CD4-positive, alpha-beta T cell treated with Interferon gamma for 1 hour (primary cell): ENCODE results near the gene OTOA.
"Not testable (repeated sequence)": the region's sequence is repeated elsewhere in the genome, so short reads cannot be mapped to it uniquely, and the experiment has no call there.

Source experiments
- DNase-seq: peaks from one replicate; pipeline ENCODE4 v3.0.0-alpha.2; 2020

OTOA gene

GRCh38 chr16:21727344-21727743, 63.6 kb downstream of the OTOA start:
- no peak for DNase-seq

DNA sequence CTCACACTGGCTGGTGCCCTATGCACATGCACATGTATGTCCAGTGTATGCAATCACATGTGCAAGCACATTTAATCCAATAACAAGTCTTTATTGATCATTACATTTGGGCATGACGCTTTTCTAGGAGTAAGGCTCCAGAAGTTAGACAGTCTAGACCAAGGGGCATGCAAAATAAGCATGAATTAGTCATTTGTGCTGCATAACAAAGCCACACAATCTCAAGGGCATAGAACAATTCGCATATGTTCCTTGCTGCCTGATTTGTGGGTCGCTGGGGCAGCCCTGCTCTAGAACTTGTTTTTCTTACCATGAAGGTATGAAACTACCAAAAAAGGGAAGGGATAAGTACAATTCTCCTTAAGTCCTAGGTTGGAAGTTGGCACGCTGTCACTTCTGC, 67.5 kb downstream of the OTOA start:
- not testable (repeated sequence) for DNase-seq

GRCh38 chr16:21740637-21741036, 76.9 kb downstream of the OTOA start:
- DNase-seq = not testable (repeated sequence)

DNA sequence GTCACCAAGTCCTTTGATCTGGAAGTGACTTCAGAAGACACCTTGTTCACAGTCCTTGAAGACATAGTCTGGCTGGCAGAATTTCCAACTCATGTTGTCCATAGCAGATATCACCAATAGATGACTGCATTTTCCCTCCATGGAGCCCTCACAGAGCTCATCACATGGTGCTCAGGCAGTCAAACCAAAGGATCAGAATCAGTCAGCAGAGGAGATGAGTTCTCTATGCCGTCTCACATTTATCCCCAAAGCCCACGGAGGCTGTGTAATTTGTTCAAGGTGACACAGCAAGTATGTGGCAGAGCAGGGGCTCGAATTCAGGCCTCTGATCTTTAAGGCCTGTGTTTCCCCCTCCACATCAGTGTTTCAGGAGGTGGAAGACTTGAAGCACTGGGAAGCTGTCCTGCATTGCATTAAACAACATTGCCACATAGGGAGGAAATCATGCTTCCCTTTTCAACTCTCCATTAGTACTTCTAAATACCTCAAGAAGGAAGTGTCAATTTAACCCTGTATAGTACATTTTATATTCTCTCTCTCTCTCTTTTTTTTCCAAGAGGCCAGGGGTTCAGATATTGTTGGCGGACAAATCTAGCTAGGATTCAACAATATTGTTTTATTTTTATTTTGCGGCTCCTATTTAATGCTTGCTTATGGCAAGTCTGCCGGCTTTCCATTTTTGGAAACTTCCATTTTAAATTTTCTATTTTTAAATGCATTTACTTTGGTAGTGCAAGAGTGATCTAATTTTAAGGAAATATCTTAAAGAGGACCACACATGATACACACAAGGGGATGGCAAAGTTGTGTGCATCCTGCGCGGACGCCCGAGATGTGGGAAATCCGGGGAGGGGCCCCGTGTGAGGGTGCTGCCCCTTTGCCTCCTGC, 92.7 kb downstream of the OTOA start:
- DNase-seq = not testable (repeated sequence)

DNA sequence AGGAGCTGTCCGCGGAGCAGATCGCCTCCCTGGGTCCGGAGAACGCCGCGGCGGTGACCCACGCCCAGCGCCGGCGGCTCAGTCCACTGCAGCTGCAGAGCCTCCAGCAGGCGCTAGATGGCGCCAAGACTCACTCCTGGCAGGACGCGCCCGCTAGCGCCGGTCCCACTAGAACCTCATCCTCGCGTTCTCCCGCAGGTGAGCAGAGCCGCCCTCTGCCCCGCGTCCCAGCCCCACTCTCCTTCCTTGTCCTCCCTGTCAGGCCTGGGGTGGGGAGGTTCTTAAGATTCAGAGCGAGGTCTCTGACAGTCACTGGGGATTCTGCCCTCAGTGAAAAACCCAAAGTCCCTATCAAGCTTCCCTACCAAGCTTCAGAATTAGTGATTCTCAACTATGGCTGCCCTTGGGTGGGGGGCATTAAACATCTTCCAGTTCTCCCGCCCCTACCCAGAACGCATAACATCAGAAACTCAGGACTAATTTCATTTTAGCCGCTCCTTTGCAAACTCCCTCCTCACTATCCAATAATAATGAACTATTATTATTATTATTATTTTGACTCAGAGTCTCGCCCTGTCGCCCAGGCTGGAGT, 93.4 kb downstream of the OTOA start:
- not testable (repeated sequence) for DNase-seq

DNA sequence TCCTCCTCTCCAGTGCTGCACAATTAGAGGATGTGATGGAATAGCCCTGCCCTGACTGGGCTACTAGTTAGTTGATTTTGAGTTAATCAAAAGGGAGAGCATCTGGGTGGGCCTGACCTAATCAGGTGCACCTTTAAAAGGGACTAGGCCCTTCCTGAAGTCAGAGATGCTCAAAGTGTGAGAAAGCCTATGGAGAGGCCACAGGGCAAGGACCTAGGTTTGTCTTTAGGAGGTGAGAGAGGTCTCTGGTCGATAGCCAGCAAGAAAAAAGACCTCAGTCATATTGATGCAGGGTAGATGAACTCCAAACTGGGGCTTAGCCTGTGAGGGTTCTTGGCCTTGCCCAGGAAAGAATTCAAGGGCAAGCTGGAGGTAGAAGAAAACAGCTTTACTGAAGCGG, 104.5 kb downstream of the OTOA start:
- not testable (repeated sequence) for DNase-seq

DNA sequence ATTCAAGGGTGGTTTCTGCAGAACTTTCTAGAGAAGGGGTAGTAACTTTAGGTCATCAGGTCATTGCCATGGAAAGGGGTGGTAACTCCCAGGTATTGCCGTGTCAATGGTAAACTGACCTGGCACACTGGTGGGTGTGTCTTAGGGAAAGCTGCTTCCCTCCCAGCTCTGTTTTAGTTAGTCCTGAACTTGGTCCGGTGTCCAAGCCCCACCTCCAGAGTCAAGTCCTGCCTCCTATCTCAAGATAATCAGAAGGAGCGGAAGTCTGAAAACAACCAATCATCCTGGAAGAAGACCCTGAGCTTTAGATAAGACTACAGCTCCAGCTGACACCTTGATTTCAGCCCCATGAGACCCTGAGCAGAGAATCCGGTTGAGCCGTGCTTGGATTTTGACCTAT, 105.0 kb downstream of the OTOA start:
- DNase-seq = not testable (repeated sequence)

DNA sequence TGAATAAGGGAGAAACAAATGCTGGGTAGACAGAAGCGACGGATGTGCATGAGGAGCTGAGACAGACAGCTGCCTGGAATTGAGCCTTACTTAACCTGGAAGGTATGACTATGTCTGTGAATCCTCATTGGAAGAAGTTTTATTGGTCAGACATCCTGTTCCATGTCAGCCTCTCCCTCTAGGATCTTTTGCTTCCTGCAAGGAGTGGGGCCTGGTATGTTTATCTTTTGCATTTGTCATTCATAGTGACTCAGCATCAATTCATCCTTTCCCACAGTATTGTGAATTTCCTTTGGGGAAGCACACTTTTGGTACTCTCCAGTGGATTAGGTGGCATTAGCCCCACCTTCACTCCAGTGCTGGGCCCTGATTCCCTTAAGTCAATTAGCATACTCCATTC, 105.5 kb downstream of the OTOA start:
- DNase-seq = not testable (repeated sequence)

DNA sequence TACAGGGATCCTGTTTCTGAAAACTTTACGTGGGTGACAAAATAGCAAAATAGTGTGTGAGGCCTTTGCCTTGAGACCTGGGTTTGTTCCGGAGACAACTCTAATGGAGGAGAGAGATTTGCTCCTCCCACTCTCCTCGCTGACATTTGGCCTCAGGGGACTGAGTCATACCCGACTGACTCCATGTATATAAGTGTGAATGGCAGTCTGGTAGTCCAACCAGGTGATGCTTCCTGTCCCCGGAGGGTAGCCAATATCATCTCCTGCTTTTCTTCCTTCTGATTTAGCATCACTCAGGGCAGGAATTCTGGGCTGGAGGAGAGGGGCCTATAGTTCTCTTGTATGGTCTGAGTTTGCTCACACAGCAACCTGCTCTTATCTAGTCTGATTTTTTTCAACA, 106.8 kb downstream of the OTOA start:
- DNase-seq = not testable (repeated sequence)

GRCh38 chr16:21772547-21773206, 108.9 kb downstream of the OTOA start:
- DNase-seq = not testable (repeated sequence)

- DNase-seq = not testable (repeated sequence)
These were observed 109.4 kb downstream of the OTOA start for GRCh38 chr16:21773207-21773553.

- not testable (repeated sequence) for DNase-seq
These were observed 116.8 kb downstream of the OTOA start for GRCh38 chr16:21780525-21780924.

GRCh38 chr16:21790506-21790905, 126.7 kb downstream of the OTOA start:
- DNase-seq = not testable (repeated sequence)

GRCh38 chr16:21793310-21793709, 129.5 kb downstream of the OTOA start:
- DNase-seq = peak; percentile 6

DNA sequence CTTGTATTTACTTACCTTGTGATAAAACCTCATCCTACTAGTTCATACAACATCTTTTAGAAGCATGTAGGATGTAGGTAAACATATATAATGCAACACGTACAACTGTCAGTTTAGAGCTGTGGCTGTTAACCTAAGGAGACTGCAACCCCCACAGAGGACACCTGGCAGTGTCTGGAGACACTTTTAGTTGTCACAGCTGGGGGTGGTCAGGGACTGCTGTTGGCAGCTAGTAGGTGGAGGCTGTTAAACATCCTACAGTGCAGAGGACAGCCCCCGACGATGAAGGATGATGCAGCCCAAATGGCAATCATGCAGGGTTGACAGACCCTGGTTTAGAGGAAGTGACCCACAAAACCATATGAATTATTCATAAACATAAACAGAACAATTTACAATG, 134.8 kb downstream of the OTOA start:
- DNase-seq = not testable (repeated sequence)

- peak; percentile 3 for DNase-seq
These were observed 138.0 kb downstream of the OTOA start for GRCh38 chr16:21801538-21802374.

DNA sequence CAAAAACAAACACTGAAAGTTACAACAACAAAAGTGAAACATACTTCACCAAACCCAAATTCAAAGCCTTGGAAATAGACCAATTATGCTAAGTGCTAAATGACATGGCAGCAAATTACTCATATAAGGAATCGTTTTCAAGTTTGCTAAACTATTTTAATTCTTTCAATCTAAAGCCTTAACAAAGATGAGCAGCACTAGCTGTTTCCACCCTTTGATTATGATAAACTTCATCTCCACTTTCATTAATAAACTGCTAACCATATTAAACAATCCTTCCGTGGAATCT, 138.6 kb downstream of the OTOA start:
- DNase-seq = not testable (repeated sequence)
